ENCODE measurements around the gene RNU4-1. TPM values are rescaled to one million over a fixed set of nuclear protein-coding genes. Genes with fewer than 3 reads are reported as not detected.

Gene RNU4-1
- total RNA-seq, 1 donor from 2014 or later, result 2,591 TPM

- Histone ChIP-seq H3K9me3 (ENCODE audit: insufficient read depth, low read depth, low read length) (no peaks in the 10 kb centered on the region), H3K27ac (ENCODE audit: low read depth, low read length) (peak overlapping the region; percentile 41), H3K36me3 (ENCODE audit: insufficient read depth, low read length) (no peaks in the 10 kb centered on the region), H3K4me2 (ENCODE audit: low read length) (peak overlapping the region; percentile 100), H3K27me3 (ENCODE audit: insufficient read depth, low read length) (no peaks in the 10 kb centered on the region), H3K4me3 (ENCODE audit: insufficient read depth, low read depth, low read length) (peak overlapping the region; percentile 88), H3K4me1 (ENCODE audit: insufficient read depth, low read length) (peaks cover 34% of the 10 kb centered on the region), H2AFZ (ENCODE audit: low read depth, low read length) (no peak overlapping the region), H3K79me2 (ENCODE audit: insufficient read depth, low read length) (peaks cover 68% of the 10 kb centered on the region), H4K20me1 (ENCODE audit: insufficient read depth, low read length) (peaks cover 60% of the 10 kb centered on the region), H3K9ac (ENCODE audit: low read length) (peak overlapping the region; percentile 88)
- DNase-seq (ENCODE audit: low read depth) (no peak), FAIRE-seq (no peak)
- H3K27me3 Mint-ChIP-seq (ENCODE audit: low read depth, unreplicated experiment), result no peaks in the 10 kb centered on the region
- peak overlapping the region; percentile 92 for H3K27ac Mint-ChIP-seq (ENCODE audit: unreplicated experiment)
- H3K4me3 Mint-ChIP-seq (ENCODE audit: unreplicated experiment), result peak overlapping the region; percentile 97
- H3K36me3 Mint-ChIP-seq (ENCODE audit: low read depth, unreplicated experiment), result peaks cover 14% of the 10 kb centered on the region
- TF ChIP-seq CTCF (IDR thresholded peaks at IDR 0.05; ENCODE audit: insufficient read depth, low read depth, low read length), result no peak
- no peak for TF ChIP-seq EZH2 (IDR thresholded peaks at IDR 0.05; ENCODE audit: insufficient read depth, low read length)
- H3K9me3 Mint-ChIP-seq (ENCODE audit: unreplicated experiment), result no peaks in the 10 kb centered on the region
- H3K4me1 Mint-ChIP-seq (ENCODE audit: low read depth, unreplicated experiment), result peaks cover 35% of the 10 kb centered on the region
These were observed 29.3 kb downstream of the RNU4-1 start for GRCh38 chr12:120263748-120264085.

- Histone ChIP-seq H4K20me1 (ENCODE audit: insufficient read depth, low read length) (peaks cover 65% of the 10 kb centered on the region), H3K4me3 (ENCODE audit: insufficient read depth, low read depth, low read length) (peak overlapping the region; percentile 88), H3K36me3 (ENCODE audit: insufficient read depth, low read length) (no peaks in the 10 kb centered on the region), H2AFZ (ENCODE audit: low read depth, low read length) (no peak overlapping the region), H3K4me1 (ENCODE audit: insufficient read depth, low read length) (peaks cover 38% of the 10 kb centered on the region), H3K79me2 (ENCODE audit: insufficient read depth, low read length) (peaks cover 74% of the 10 kb centered on the region), H3K4me2 (ENCODE audit: low read length) (peak overlapping the region; percentile 100), H3K9ac (ENCODE audit: low read length) (peak overlapping the region; percentile 88), H3K9me3 (ENCODE audit: insufficient read depth, low read depth, low read length) (no peaks in the 10 kb centered on the region), H3K27me3 (ENCODE audit: insufficient read depth, low read length) (no peaks in the 10 kb centered on the region), H3K27ac (ENCODE audit: low read depth, low read length) (peak overlapping the region; percentile 41)
- H3K36me3 Mint-ChIP-seq (ENCODE audit: low read depth, unreplicated experiment), result peaks cover 17% of the 10 kb centered on the region
- peak overlapping the region; percentile 92 for H3K27ac Mint-ChIP-seq (ENCODE audit: unreplicated experiment)
- TF ChIP-seq CTCF (IDR thresholded peaks at IDR 0.05; ENCODE audit: insufficient read depth, low read depth, low read length), result no peak
- no peak for TF ChIP-seq EZH2 (IDR thresholded peaks at IDR 0.05; ENCODE audit: insufficient read depth, low read length)
- H3K9me3 Mint-ChIP-seq (ENCODE audit: unreplicated experiment), result no peaks in the 10 kb centered on the region
- H3K27me3 Mint-ChIP-seq (ENCODE audit: low read depth, unreplicated experiment), result no peaks in the 10 kb centered on the region
- DNase-seq (ENCODE audit: low read depth) (no peak), FAIRE-seq (no peak)
- H3K4me1 Mint-ChIP-seq (ENCODE audit: low read depth, unreplicated experiment), result peaks cover 40% of the 10 kb centered on the region
- peak overlapping the region; percentile 97 for H3K4me3 Mint-ChIP-seq (ENCODE audit: unreplicated experiment)
These were observed 29.9 kb downstream of the RNU4-1 start for GRCh38 chr12:120262852-120263747.
